Hepatocyte (in vitro differentiated cells): Measurements from ENCODE around the gene THSD4.

Source experiments
- EZH2phosphoT487 ChIP-seq: fragments of 200-600 bp; sonication (generic); IDR thresholded peaks from one replicate; pipeline ENCODE4 v1.6.1; 2018; ENCODE audit warnings: antibody characterized with exemption, mild to moderate bottlenecking, low read depth, moderate library complexity; ENCODE audit not compliant: unreplicated experiment, severe bottlenecking
- TF ChIP-seq, protein P1 (sequence below): fragments of 200-600 bp; sonication (generic); IDR thresholded peaks from 2 replicates; pipeline ENCODE4 v1.5.1; 2016; ENCODE audit warnings: antibody characterized with exemption, mild to moderate bottlenecking; ENCODE audit not compliant: poor library complexity

DNA sequence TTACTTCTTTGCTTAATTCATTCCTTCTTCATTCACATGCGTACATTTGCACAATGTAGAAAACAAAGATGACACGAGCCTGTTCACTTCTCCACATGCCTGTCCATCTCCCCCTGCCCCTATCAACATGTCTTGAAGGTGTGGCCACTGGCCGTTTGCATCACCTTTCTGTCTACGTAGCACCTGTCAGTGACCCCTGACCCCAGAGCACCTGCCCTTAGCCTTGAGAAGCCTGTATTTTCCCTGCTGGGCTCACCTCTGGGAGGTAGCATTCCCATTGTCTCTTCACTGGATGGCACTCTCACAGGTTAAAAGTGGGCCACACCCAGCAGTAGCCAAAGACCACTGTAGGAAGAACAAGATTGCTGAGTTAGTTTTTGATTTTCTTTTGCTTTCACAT is 234.1 kb downstream of the THSD4 start:
- TF ChIP-seq, protein P1, sequence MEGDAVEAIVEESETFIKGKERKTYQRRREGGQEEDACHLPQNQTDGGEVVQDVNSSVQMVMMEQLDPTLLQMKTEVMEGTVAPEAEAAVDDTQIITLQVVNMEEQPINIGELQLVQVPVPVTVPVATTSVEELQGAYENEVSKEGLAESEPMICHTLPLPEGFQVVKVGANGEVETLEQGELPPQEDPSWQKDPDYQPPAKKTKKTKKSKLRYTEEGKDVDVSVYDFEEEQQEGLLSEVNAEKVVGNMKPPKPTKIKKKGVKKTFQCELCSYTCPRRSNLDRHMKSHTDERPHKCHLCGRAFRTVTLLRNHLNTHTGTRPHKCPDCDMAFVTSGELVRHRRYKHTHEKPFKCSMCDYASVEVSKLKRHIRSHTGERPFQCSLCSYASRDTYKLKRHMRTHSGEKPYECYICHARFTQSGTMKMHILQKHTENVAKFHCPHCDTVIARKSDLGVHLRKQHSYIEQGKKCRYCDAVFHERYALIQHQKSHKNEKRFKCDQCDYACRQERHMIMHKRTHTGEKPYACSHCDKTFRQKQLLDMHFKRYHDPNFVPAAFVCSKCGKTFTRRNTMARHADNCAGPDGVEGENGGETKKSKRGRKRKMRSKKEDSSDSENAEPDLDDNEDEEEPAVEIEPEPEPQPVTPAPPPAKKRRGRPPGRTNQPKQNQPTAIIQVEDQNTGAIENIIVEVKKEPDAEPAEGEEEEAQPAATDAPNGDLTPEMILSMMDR = no peak
- no peak for TF ChIP-seq EZH2phosphoT487
